Caco-2 (cell line): ENCODE results near the gene THADA. TPM values are rescaled to one million over a fixed set of nuclear protein-coding genes. Genes with fewer than 3 reads are reported as not detected.
"Not testable (repeated sequence)": the region's sequence is repeated elsewhere in the genome, so short reads cannot be mapped to it uniquely, and the experiment has no call there.

ENCODE experiments used
- BruUV-seq: library from RNA; stranded (reverse); fragments of 400-500 nt; replicated peaks from 2 replicates; lab custom pipeline; 2021; lab: Mats Ljungman, UMichigan
- CTCF ChIA-PET: fragments of 300-600 bp; sonication (Branson Sonifier 250); formaldehyde crosslinking; loops from one replicate; lab custom pipeline; 2022; ENCODE audit warnings: antibody characterized with exemption; lab: Charles Lee
- POLR2A ChIA-PET: fragments of 300-600 bp; sonication (Branson Sonifier 250); formaldehyde crosslinking; loops from one replicate; lab custom pipeline; 2022; ENCODE audit warnings: antibody characterized with exemption; lab: Charles Lee
- DNase-seq, 2 experiments: peaks; one replicate each; pipeline versions ENCODE4 v3.0.0 to v3.0.0-alpha.2; 2020 to 2022
- H3K27me3 ChIP-seq: replicated peaks from 2 replicates; pipeline ENCODE4 v1.6.0; 2011; ENCODE audit warnings: low read length; ENCODE audit not compliant: control insufficient read depth, insufficient read depth
- H3K36me3 ChIP-seq: 2 replicates; pipeline ENCODE4 v1.5.1; 2011; ENCODE audit warnings: low read length; ENCODE audit not compliant: control insufficient read depth, insufficient read depth
- H3K4me1 ChIP-seq: fragments of 250-450 bp; sonication (Bioruptor Pico); 2 replicates; pipeline ENCODE4 v1.5.1; 2020; ENCODE audit warnings: mild to moderate bottlenecking
- H3K4me3 ChIP-seq: 2 replicates; pipeline ENCODE4 v1.5.1; 2011; ENCODE audit warnings: low read depth, mild to moderate bottlenecking, control low read depth, low read length
- H3K9me3 ChIP-seq: fragments of 250-450 bp; sonication (Bioruptor Pico); 2 replicates; pipeline ENCODE4 v1.5.1; 2020; ENCODE audit warnings: mild to moderate bottlenecking, moderate library complexity
- H3K27ac Mint-ChIP-seq: one replicate; pipeline ENCODE4 v1.8.0; 2022; ENCODE audit warnings: mixed read lengths; ENCODE audit not compliant: unreplicated experiment
- H3K27me3 Mint-ChIP-seq: one replicate; pipeline ENCODE4 v1.8.0; 2022; ENCODE audit warnings: mixed read lengths; ENCODE audit not compliant: insufficient read depth, unreplicated experiment
- H3K36me3 Mint-ChIP-seq: one replicate; pipeline ENCODE4 v1.8.0; 2022; ENCODE audit warnings: mild to moderate bottlenecking, mixed read lengths; ENCODE audit not compliant: insufficient read depth, unreplicated experiment
- H3K4me1 Mint-ChIP-seq: one replicate; pipeline ENCODE4 v1.8.0; 2022; ENCODE audit warnings: low read depth, mixed read lengths; ENCODE audit not compliant: unreplicated experiment
- H3K4me3 Mint-ChIP-seq: one replicate; pipeline ENCODE4 v1.8.0; 2022; ENCODE audit warnings: mild to moderate bottlenecking, moderate library complexity, mixed read lengths; ENCODE audit not compliant: unreplicated experiment
- H3K9me3 Mint-ChIP-seq: one replicate; pipeline ENCODE4 v1.8.0; 2022; ENCODE audit warnings: mixed read lengths; ENCODE audit not compliant: unreplicated experiment
- intact Hi-C: fragments of 100-400 bp; cut with micrococcal nuclease; formaldehyde crosslinking; loops from one replicate; pipeline ENCODE4 v1.10.0; 2022; ENCODE audit not compliant: unreplicated experiment
- total RNA-seq: library from RNA; stranded (reverse); gene quantifications from 2 replicates; pipeline ENCODE4 v1.2.3, GENCODE V29; 2022
- TF ChIP-seq, protein P1 (sequence below), 2 experiments: fragments of 200-600 bp in 1 of 2; IDR thresholded peaks; 1 replicate in 1 of 2; 2 replicates in 1 of 2; pipeline versions ENCODE4 v1.5.1 to v1.8.0; 2011 to 2022; ENCODE audit warnings: antibody characterized with exemption in 1 of 2, control low read depth in 1 of 2, inconsistent platforms in 1 of 2, low read depth in 1 of 2, low read length in 1 of 2, mild to moderate bottlenecking in 1 of 2, moderate library complexity in 1 of 2; ENCODE audit not compliant: insufficient read depth in 1 of 2, severe bottlenecking in 1 of 2, unreplicated experiment in 1 of 2

The THADA gene
- total RNA-seq, 1 experiment from 2014 or later = 33.8 TPM

GRCh38 chr2:43288417-43289305 lies 307.2 kb downstream of the THADA start:
- H3K27me3 Mint-ChIP-seq = no peaks in the 10 kb centered on the region
- peaks cover 44% of the 10 kb centered on the region for H3K36me3 Mint-ChIP-seq
- no peak overlapping the region for H3K27ac Mint-ChIP-seq
- H3K36me3 ChIP-seq = peaks cover 25% of the 10 kb centered on the region
- H3K4me3 ChIP-seq = no peak overlapping the region
- peaks cover 28% of the 10 kb centered on the region for H3K9me3 Mint-ChIP-seq
- no TSS peak for BruUV-seq
- H3K9me3 ChIP-seq = peaks cover 20% of the 10 kb centered on the region
- H3K4me3 Mint-ChIP-seq = no peak overlapping the region
- TF ChIP-seq, protein P1, sequence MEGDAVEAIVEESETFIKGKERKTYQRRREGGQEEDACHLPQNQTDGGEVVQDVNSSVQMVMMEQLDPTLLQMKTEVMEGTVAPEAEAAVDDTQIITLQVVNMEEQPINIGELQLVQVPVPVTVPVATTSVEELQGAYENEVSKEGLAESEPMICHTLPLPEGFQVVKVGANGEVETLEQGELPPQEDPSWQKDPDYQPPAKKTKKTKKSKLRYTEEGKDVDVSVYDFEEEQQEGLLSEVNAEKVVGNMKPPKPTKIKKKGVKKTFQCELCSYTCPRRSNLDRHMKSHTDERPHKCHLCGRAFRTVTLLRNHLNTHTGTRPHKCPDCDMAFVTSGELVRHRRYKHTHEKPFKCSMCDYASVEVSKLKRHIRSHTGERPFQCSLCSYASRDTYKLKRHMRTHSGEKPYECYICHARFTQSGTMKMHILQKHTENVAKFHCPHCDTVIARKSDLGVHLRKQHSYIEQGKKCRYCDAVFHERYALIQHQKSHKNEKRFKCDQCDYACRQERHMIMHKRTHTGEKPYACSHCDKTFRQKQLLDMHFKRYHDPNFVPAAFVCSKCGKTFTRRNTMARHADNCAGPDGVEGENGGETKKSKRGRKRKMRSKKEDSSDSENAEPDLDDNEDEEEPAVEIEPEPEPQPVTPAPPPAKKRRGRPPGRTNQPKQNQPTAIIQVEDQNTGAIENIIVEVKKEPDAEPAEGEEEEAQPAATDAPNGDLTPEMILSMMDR (IDR thresholded peaks at IDR 0.05; ENCODE audit: insufficient read depth in 1 of 2, low read depth in 1 of 2, low read length in 1 of 2, severe bottlenecking in 1 of 2, unreplicated experiment in 1 of 2) = no peak
- H3K4me1 ChIP-seq = peaks cover 7% of the 10 kb centered on the region
- DNase-seq = no peak
- POLR2A ChIA-PET = no interaction called here
- H3K4me1 Mint-ChIP-seq = peaks cover 3% of the 10 kb centered on the region
- H3K27me3 ChIP-seq = no peaks in the 10 kb centered on the region
- intact Hi-C loops = no loop called here
- CTCF ChIA-PET = no interaction called here

- Histone ChIP-seq H3K4me3 (no peak overlapping the region), H3K27me3 (no peaks in the 10 kb centered on the region), H3K9me3 (peaks cover 22% of the 10 kb centered on the region), H3K4me1 (no peaks in the 10 kb centered on the region), H3K36me3 (peaks cover 18% of the 10 kb centered on the region)
- H3K9me3 Mint-ChIP-seq = peaks cover 46% of the 10 kb centered on the region
- intact Hi-C loops = no loop called here
- TF ChIP-seq, protein P1 (IDR thresholded peaks at IDR 0.05; ENCODE audit: insufficient read depth in 1 of 2, low read depth in 1 of 2, low read length in 1 of 2, severe bottlenecking in 1 of 2, unreplicated experiment in 1 of 2) = no peak
- H3K4me3 Mint-ChIP-seq = no peak overlapping the region
- peaks cover 46% of the 10 kb centered on the region for H3K36me3 Mint-ChIP-seq
- CTCF ChIA-PET = no interaction called here
- DNase-seq = no peak
- H3K27me3 Mint-ChIP-seq = no peaks in the 10 kb centered on the region
- no peaks in the 10 kb centered on the region for H3K4me1 Mint-ChIP-seq
- BruUV-seq = no TSS peak
- no peak overlapping the region for H3K27ac Mint-ChIP-seq
- POLR2A ChIA-PET = no interaction called here
Observed at GRCh38 chr2:43285987-43286386, 309.9 kb downstream of the THADA start.

- H3K27me3 ChIP-seq = no peaks in the 10 kb centered on the region
- H3K9me3 Mint-ChIP-seq = peaks cover 46% of the 10 kb centered on the region
- ChIA-PET CTCF (no interaction called here), POLR2A (interaction anchor here (0.5 kb wide), 1 partner anchor 276 kb away, joined by 5 read pairs; no protein-coding TSS in a partner anchor)
- no peak overlapping the region for H3K4me3 Mint-ChIP-seq
- H3K4me1 Mint-ChIP-seq = no peaks in the 10 kb centered on the region
- BruUV-seq = no TSS peak
- peaks cover 22% of the 10 kb centered on the region for H3K9me3 ChIP-seq
- peaks cover 18% of the 10 kb centered on the region for H3K36me3 ChIP-seq
- H3K27me3 Mint-ChIP-seq = no peaks in the 10 kb centered on the region
- no peak for DNase-seq
- intact Hi-C loops = no loop called here
- no peak overlapping the region for H3K4me3 ChIP-seq
- H3K4me1 ChIP-seq = no peaks in the 10 kb centered on the region
- no peak overlapping the region for H3K27ac Mint-ChIP-seq
- TF ChIP-seq, protein P1 (IDR thresholded peaks at IDR 0.05; ENCODE audit: insufficient read depth in 1 of 2, low read depth in 1 of 2, low read length in 1 of 2, severe bottlenecking in 1 of 2, unreplicated experiment in 1 of 2) = no peak
- H3K36me3 Mint-ChIP-seq = peaks cover 49% of the 10 kb centered on the region
Observed at GRCh38 chr2:43284967-43285366, 310.9 kb downstream of the THADA start.

GRCh38 chr2:43284347-43284746 lies 311.5 kb downstream of the THADA start:
- H3K36me3 ChIP-seq = peaks cover 18% of the 10 kb centered on the region
- H3K4me1 ChIP-seq, H3K4me3 ChIP-seq, CTCF ChIA-PET, intact Hi-C loops, H3K4me3 Mint-ChIP-seq, POLR2A ChIA-PET, H3K27me3 ChIP-seq, BruUV-seq, H3K4me1 Mint-ChIP-seq, H3K27ac Mint-ChIP-seq, DNase-seq, H3K27me3 Mint-ChIP-seq: not testable (repeated sequence)
- peaks cover 53% of the 10 kb centered on the region for H3K36me3 Mint-ChIP-seq
- peaks cover 46% of the 10 kb centered on the region for H3K9me3 Mint-ChIP-seq
- peaks cover 22% of the 10 kb centered on the region for H3K9me3 ChIP-seq
